GM18526 (cell line): Measurements from ENCODE around the gene HOXD3.

ENCODE experiments used
- POLR2A ChIP-seq: IDR thresholded peaks from 3 replicates; pipeline ENCODE4 v1.6.1; 2011; ENCODE audit not compliant: insufficient read length; ENCODE audit errors: extremely low read depth

The HOXD3 gene

GRCh38 chr2:176136374-176137251 is 20.5 kb upstream of the HOXD3 start:
- no peak for TF ChIP-seq POLR2A

DNA sequence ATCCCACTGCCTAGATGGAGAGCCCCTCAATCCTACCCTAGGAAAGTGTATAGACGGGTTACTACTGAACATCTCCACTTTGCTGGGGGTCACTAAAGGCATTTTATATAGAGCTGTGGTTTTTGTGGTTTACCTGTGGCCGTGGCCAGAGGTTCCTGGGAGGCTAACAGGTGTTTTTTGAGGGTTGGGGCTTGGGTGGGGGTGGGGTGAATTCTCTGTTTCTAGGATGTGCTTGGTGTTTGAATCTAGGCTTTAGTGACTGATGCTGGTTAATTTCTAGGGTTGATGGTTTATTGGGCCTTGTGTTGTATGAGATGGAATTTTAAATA is 19.9 kb upstream of the HOXD3 start:
- TF ChIP-seq POLR2A: no peak

GRCh38 chr2:176137906-176138305 is 19.2 kb upstream of the HOXD3 start:
- no peak for TF ChIP-seq POLR2A

DNA sequence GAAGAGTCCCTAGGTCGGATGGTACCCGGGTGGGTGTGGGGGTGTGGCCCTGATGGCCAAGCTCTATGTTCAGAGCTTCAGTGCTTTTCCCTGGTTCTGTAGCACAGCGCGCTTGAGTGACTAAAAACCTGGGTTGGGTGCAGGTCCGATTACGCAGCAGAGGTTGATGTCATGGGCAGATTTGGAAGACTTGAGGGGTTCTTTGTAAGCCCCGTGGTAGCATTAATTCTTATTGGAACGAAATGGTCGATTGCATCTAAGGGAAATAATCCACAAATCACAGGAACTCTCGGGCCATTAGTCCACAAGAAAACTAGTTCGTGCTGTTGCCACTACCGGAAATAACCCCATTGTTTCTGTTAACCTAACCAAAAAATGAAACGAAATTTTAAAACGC is 18.6 kb upstream of the HOXD3 start:
- no peak for TF ChIP-seq POLR2A

DNA sequence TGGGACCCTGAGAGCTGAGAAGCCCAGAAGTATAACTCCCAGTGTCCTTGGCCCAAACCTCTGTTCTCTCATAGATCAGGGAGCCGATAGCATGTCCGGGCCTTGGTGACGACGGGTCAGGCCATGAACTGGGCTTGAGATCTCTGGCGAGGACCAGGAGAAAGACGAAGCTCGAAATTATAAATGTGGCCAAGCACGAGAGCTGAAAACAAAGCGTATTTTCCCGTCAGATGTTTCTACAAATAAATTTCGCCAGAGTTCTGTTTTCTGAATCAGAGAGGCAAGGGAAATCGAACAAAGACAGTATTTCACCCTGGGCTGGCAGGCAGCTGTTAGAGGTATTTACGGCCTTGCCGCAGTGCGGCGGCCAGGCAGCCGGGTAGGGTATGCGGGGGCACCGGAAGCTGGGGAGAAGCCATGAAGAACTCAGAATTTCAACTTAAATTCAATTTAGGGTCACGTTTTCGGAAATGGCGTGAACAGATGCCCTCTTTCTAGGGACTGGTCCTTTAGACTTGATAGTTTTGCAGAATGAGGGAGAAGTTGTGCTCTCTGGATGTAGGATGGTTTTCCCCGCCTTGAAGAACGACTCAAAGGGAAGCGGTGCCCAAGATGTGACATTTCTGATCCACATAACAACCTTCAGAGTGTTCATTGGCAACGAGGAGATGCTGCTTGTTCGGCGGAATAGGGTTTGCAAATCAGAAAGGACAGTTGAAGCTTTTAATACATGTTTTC is 18.0 kb upstream of the HOXD3 start:
- TF ChIP-seq POLR2A: no peak

DNA sequence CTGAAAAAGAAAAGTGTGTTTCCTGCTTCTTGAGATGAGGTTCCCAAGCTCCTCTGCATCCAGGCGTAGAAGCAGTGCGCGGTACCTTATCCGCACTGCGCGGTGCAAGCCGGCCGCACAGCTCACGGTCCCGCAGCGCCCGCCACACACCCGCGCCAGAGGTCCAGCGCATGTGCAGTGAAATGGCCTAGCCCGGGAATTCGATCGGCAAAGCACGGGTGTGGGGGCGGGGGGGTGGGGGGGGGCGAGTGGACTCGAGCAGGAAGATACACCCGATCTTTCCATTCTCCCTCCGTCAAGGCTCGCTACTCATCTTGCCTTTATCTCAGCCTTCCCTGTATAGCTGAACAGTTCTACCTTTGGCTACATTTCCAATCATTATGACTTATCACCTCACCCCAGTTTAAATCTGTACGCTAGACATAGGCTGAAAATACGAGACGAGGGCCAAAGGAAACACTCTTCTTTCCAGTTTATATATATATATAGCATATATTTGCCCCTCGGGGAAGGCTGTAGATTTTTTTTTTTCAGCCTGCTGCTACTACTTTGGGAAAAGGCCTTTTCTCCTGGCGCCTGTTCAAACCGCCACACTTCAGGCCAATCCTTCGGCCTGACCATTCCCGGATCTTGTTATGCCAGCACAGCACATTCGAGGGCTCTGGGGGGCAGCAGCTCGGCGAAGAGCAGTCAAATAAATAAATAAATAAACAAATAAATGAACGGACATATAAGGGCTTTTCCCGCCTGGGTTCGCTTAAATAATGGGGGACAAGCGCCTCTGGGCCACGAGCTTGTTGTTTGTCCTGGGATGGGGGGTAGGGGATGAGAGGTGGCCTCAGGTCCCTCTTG is 17.2 kb upstream of the HOXD3 start:
- TF ChIP-seq POLR2A: no peak

- no peak for TF ChIP-seq POLR2A
Observed at GRCh38 chr2:176140513-176141317, 16.4 kb upstream of the HOXD3 start.

- TF ChIP-seq POLR2A: no peak
Observed at GRCh38 chr2:176142281-176142680, 14.8 kb upstream of the HOXD3 start.

- no peak for TF ChIP-seq POLR2A
Observed at GRCh38 chr2:176145085-176145969, 11.8 kb upstream of the HOXD3 start.

GRCh38 chr2:176146101-176146500 is 11.0 kb upstream of the HOXD3 start:
- TF ChIP-seq POLR2A: no peak

- no peak for TF ChIP-seq POLR2A
Observed at GRCh38 chr2:176146645-176147044, 10.5 kb upstream of the HOXD3 start.

- TF ChIP-seq POLR2A: no peak
Observed at GRCh38 chr2:176147210-176147799, 9.8 kb upstream of the HOXD3 start.

- TF ChIP-seq POLR2A: no peak
Observed at GRCh38 chr2:176147800-176148496, 9.2 kb upstream of the HOXD3 start.
